ENCODE measurements around the gene ZNF775.

The ZNF775 gene

GRCh38 chr7:150402671-150403321, 23.7 kb downstream of the ZNF775 start:
- no peak for DNase-seq

DNA sequence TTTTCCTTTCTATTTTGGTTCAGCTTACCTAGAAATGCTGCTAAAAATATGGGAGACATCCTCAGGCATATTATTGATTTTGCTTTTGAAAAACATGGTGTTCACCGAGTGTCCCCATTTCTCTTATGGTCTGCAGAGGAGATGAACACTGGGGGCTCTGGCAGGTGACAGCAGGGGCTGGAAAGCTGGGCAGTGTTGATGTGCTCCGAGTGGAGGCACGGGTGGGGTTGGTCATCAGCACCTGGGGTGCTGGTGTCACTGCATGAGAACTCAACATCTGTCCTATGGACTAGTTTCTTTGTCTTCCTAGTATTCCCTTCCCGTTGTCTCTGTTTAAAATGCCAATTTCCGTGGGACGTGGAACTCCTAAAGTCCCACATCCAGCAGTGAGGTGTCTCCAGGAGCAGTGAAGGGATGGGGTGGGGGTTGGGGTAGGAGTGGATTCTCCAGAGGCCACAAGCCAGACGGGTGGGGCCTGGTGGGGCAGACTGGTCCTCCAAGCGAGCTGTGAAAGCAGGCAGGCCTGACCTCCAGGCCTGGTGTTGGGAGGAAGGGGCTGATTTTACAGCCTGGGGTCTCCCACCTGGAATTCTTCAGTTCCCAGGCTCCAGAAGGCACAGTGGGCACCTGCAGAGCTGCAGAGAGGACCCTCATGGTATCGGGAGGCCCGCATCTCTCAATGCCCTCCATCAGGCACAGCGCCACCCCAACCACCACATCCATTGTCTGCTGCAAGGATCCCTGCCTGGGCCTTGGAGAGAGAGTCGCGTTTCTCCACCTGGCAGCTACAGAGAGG, 24.4 kb downstream of the ZNF775 start:
- DNase-seq = no peak

DNA sequence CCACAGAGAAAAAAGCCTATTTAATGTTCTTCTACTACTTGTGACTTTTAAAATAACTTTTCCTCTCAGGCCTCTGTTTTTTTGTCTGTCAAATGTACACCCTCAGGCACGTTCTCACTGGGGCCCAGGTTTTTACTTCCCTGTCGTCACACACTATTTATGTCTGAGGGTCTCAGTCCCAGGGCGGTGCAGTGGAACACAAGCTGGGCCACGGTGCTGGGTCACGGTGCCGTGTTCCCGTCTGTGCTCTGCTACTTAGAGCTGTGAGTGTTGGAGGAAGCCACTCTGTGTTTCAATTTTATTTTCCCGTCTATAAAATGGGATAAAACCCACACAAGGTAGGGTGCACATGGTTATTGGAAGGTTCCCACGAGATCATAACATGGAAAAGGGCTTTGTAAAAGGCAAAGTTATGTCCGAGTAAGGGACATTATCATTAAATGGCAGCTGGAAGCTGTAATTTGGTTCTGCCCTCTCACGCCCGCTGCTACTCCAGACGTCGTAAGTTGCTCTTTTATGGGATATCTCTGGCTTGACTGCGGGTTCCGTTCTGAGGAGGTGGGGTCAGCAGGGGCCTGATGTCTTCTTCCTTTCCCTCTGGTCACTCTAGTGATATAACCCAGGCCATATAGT, 25.2 kb downstream of the ZNF775 start:
- DNase-seq = no peak

- DNase-seq = peak; percentile 56 to 66
These were observed 25.9 kb downstream of the ZNF775 start for GRCh38 chr7:150404805-150405583.

- no peak for DNase-seq
These were observed 26.6 kb downstream of the ZNF775 start for GRCh38 chr7:150405584-150406311.

DNA sequence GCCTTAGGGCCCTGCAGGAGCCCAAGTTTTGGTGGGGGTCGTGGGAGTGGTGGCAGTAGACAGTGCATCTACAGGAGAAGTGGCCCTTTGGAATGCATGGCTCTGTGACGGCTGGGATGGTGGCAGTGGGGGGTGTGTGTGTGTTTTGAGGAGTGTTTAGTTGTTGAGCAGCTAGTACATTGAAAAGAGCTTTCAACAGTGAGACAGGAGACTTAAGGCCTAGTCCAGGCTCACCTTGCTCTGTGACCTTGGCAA, 27.1 kb downstream of the ZNF775 start:
- DNase-seq = no peak

GRCh38 chr7:150406567-150407421, 27.7 kb downstream of the ZNF775 start:
- no peak for DNase-seq

DNA sequence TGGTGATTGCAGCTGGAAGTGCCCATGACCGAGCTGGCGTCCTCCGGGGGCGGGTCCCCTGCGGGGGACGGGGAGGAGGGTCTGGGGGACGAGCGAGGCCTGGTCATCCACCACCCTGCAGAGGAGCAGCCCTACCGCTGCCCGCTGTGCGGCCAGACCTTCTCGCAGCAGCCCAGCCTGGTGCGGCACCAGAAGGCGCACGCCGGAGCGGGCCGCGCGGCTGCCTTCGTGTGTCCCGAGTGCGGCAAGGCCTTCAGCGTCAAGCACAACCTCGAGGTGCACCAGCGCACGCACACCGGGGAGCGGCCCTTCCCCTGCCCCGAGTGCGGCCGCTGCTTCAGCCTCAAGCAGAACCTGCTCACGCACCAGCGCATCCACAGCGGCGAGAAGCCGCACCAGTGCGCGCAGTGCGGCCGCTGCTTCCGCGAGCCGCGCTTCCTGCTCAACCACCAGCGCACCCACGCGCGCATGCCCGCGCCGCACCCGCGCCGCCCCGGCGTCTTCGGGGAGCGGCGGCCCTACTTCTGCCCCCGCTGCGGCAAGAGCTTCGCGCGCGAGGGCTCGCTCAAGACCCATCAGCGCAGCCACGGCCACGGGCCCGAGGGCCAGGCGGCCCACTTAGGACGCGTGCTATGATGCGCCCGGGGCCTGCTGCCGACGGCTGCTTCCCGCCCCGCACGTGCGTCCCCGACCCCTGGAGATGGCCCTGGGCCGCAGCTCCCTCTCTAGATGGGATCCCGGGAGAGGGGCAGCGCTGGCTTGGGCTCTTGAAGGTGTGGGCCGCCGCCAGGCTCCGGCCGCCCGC, 28.7 kb downstream of the ZNF775 start:
- DNase-seq = no peak

DNA sequence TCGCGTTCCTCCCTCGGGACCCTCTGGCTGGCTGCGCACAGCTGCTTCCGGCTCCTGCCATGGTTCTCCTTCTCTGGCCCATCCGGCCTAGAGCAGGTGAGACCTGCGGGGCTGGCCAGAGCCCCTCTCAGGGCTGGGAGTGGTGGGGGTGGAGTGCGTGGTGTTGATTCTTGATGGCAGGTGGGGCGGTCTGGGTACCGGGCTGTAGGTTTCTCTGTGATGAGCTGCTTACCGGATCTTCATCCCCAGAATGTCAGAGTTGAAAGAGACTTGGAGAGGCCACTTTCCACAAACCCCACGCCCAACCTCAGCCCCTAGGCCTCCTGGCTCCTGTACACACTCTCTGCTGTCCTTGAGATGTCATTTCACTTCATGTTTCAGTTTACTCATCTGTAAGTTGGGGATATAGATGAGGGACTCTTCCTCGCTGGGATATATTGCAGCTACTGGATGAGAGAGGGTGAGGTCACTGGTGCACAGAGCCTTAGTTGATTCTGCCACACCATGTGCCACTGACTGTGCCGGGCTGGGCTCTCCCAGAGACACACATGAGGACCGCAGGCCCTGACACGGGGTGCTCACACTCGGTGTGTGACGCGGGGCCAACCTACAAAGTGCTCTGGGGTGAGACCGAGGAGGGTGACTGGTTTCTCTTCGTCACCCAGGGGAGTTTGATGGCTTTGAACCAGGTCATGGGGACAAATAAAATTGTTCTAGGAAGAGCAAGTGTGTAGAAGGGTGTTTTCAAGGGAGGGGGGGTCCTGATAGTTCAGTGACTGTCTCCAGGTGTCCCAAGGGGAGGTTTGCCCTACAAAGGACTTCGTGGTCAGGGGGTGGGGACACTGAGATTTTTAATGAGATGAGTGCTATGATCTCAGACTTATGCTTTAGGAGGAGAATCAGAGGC, 29.5 kb downstream of the ZNF775 start:
- no peak for DNase-seq

DNA sequence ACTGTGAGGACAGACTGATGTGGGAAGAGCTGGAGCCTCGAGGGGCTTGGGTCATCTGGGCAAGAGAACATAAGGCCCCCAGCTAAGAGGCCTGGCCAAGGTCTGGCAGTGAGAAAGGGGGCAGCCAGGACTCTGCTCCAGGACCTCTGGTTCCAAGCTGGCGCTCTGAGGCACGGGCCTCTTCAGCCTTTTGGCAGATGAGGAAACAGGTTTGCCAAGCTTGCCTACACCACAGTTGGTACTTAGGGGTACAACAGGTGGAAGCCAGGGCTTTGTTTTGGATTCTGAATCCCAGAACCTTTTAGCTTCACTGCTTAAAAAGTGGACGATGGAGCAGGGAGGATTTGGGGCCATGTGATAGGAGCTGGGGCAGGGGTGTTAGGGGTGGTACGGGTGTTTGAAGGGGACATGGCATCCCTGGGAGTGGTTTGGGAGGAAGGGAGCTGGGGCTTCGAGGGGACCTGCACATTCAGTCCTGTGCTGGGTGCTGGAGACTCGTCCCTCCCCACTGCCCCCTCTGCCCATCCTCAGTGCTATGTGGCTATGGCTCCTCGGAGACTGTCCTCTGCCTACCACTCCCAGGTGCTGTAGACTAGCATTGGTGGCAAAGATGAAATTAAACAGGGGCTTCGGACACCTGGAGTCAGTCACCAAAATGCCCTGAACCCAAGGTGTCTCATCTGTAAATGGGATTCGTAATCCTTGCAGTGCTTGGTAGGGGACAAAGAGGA, 30.3 kb downstream of the ZNF775 start:
- DNase-seq = no peak

- no peak for DNase-seq
These were observed 31.0 kb downstream of the ZNF775 start for GRCh38 chr7:150410131-150410530.

GRCh38 chr7:150410680-150411346, 31.7 kb downstream of the ZNF775 start:
- no peak for DNase-seq

GRCh38 chr7:150411606-150412005, 32.5 kb downstream of the ZNF775 start:
- DNase-seq = no peak

GRCh38 chr7:150412016-150412415, 32.9 kb downstream of the ZNF775 start:
- no peak for DNase-seq

GRCh38 chr7:150412518-150413488, 33.7 kb downstream of the ZNF775 start:
- no peak for DNase-seq

GRCh38 chr7:150413640-150414081, 34.5 kb downstream of the ZNF775 start:
- DNase-seq = no peak

Data from AML-193 (cell line).